Left lung (tissue), 10 donors: ENCODE data around the gene MACC1. TPM values are rescaled to one million over a fixed set of nuclear protein-coding genes. Genes with fewer than 3 reads are reported as not detected.

ENCODE experiments used
- ATAC-seq: fragments of 200-7000 bp; cut with Tn5 transposase; one replicate; pipeline ENCODE4 v1.9.1; 2020; ENCODE audit warnings: moderate library complexity
- DNase-seq, 4 donors: peaks; one replicate each; pipeline ENCODE4 v3.0.0-alpha.2; 2013 to 2020
- H3K27ac ChIP-seq, 2 donors: fragments of 200-600 bp; sonication (generic) in 1 of 2; one replicate each; pipeline versions ENCODE4 v1.5.0 to v1.8.0; 2020 to 2021
- H3K27me3 ChIP-seq, 2 donors: fragments of 200-600 bp; sonication (generic) in 1 of 2; one replicate each; pipeline versions ENCODE4 v1.5.0 to v1.8.0; 2020 to 2021
- H3K36me3 ChIP-seq, 2 donors: fragments of 200-600 bp; sonication (generic) in 1 of 2; one replicate each; pipeline versions ENCODE4 v1.5.0 to v1.8.0; 2020 to 2021
- H3K4me1 ChIP-seq, 2 donors: fragments of 200-600 bp; one replicate each; pipeline ENCODE4 v1.8.0; 2021
- H3K4me3 ChIP-seq, 2 donors: fragments of 200-600 bp; sonication (generic) in 1 of 2; one replicate each; pipeline versions ENCODE4 v1.5.0 to v1.8.0; 2020 to 2021; ENCODE audit warnings: mild to moderate bottlenecking in 1 of 2
- H3K9me3 ChIP-seq, 2 donors: fragments of 200-600 bp; sonication (generic) in 1 of 2; one replicate each; pipeline versions ENCODE4 v1.5.0 to v1.8.0; 2020 to 2021
- intact Hi-C, 2 donors: fragments of 100-400 bp; cut with DNase I; formaldehyde crosslinking; loops; one replicate each; pipeline versions ENCODE4 v1.11.2 to v1.14.2; 2022
- polyA plus RNA-seq, 6 donors: library from polyadenylated mRNA; unstranded; fragments of 120-200 nt; gene quantifications; one replicate each; pipeline ENCODE4 v1.2.1, GENCODE V29; 2013; ENCODE audit not compliant: insufficient read length in 6 of 6
- total RNA-seq, 2 donors: library from RNA; stranded (reverse); fragmentation: NEBNext Ultra II Directional; extraction: Animal tissue kit (Norgen Biotek cat#: 25700); gene quantifications; one replicate each; pipeline ENCODE4 v1.2.1, GENCODE V29; 2021
- TF ChIP-seq, protein P1 (sequence below), 2 donors: fragments of 200-600 bp; sonication (generic) in 1 of 2; IDR thresholded peaks; one replicate each; pipeline versions ENCODE4 v1.5.0 to v1.8.0; 2021; ENCODE audit warnings: antibody characterized with exemption in 2 of 2
- donor health status: DM: no; HTN: yes; CAD: no.
- donor health status: DM: no; HTN: no; CAD: no.

MACC1 gene
- total and polyA plus RNA-seq, 8 donors: 8.5 to 36.2 (median 12.2) TPM

DNA sequence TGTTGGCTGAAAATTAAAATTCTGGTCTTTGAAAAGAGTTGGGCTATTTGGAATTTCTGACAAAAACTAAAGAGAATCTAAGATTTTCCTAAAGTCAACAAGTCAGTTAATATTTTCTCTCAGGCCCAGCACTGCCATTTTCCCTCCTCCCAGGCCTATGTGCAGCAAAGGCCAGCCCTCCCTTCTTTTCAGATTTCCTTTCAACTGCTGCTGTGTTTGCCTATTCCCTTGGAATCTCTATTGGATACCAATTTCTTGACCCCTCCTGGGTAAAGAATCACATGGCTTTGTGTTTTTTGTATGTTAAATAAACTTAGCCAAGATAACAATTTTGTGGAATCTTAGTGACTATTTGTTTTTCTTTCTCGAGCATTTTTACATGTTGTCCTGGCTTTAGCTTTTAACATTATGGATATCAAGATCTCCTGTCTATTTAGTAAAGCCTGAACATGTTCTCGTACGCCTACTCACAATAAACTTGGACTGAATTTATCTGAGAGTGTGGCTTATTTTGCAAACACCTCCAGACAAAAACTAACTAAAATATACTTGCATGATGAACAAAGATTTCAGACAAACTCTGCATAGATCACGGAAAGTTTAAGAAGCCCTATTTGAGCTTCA, 19.9 kb downstream of the MACC1 start:
- DNase-seq (peak in 2 of 4 donors; percentile 63 to 70), ATAC-seq (no peak)
- TF ChIP-seq, protein P1, sequence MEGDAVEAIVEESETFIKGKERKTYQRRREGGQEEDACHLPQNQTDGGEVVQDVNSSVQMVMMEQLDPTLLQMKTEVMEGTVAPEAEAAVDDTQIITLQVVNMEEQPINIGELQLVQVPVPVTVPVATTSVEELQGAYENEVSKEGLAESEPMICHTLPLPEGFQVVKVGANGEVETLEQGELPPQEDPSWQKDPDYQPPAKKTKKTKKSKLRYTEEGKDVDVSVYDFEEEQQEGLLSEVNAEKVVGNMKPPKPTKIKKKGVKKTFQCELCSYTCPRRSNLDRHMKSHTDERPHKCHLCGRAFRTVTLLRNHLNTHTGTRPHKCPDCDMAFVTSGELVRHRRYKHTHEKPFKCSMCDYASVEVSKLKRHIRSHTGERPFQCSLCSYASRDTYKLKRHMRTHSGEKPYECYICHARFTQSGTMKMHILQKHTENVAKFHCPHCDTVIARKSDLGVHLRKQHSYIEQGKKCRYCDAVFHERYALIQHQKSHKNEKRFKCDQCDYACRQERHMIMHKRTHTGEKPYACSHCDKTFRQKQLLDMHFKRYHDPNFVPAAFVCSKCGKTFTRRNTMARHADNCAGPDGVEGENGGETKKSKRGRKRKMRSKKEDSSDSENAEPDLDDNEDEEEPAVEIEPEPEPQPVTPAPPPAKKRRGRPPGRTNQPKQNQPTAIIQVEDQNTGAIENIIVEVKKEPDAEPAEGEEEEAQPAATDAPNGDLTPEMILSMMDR (IDR thresholded peaks at IDR 0.05): no peak
- no peaks in the 10 kb centered on the region for H3K36me3 ChIP-seq
- peaks cover 0 to 37% of the 10 kb centered on the region in 2 donors for H3K4me1 ChIP-seq
- H3K27ac ChIP-seq: no peak overlapping the region
- H3K9me3 ChIP-seq: no peaks in the 10 kb centered on the region
- H3K4me3 ChIP-seq: no peak overlapping the region
- H3K27me3 ChIP-seq: no peaks in the 10 kb centered on the region
- intact Hi-C loops: no loop called here

DNA sequence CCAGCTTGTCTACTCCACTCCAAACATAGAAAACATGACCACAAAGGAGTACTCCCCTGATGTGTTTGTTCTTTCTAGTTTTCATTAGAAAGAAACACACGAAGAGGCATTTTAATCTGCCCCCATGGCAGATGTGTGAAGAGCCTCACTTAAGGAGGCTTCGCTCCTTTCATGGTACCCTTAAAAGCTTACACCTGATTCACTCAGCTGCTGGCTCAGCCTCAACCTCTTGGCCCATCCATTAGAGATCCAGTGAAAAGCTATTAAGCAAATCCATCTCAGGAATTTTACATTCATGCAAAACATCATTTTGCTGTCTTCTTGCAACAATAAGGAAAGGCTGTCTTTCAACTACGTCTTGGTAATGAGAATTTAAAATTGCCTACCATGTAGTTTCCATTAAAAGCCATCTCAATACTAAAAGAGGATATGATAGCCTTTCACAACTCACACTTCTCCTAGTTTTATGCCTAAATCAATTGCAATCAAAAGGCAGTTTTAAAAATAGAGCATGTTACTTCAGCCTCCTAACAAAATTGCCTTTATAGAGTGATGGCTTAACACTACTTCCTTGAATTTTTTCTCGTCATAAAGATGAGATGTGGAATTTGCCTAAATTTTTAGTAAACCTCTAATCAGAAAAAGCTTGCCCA, 22.7 kb downstream of the MACC1 start:
- ATAC-seq (no peak), DNase-seq (no peak)
- Histone ChIP-seq H3K4me1 (peaks cover 0 to 14% of the 10 kb centered on the region in 2 donors), H3K36me3 (no peaks in the 10 kb centered on the region), H3K4me3 (no peak overlapping the region), H3K9me3 (peaks cover 0 to 3% of the 10 kb centered on the region in 2 donors), H3K27me3 (no peaks in the 10 kb centered on the region), H3K27ac (no peak overlapping the region)
- intact Hi-C loops: no loop called here
- TF ChIP-seq, protein P1 (IDR thresholded peaks at IDR 0.05): no peak

DNA sequence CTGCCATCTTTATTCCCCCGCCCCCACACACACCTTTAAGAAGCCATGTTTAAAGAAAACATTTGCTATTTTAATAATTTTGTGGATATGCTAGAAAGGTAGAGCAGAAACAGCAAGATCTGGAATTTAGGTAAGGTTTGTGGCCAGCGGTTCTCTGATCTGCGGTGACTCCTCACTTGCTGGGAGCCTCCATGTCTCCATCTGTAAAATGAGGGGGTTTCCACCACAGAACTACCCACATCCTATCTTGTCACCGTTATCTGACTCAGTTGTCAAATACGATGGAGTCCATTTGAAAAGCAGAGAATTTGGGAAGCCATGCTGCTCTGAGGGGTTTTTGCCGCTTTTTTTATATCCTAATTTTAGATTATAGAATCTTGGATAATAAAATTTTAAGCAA, 23.3 kb downstream of the MACC1 start:
- TF ChIP-seq, protein P1 (IDR thresholded peaks at IDR 0.05): no peak
- Histone ChIP-seq H3K4me1 (peaks cover 0 to 8% of the 10 kb centered on the region in 2 donors), H3K36me3 (no peaks in the 10 kb centered on the region), H3K9me3 (peaks cover 0 to 3% of the 10 kb centered on the region in 2 donors), H3K27ac (no peak overlapping the region), H3K27me3 (no peaks in the 10 kb centered on the region), H3K4me3 (no peak overlapping the region)
- DNase-seq (no peak), ATAC-seq (no peak)
- intact Hi-C loops: no loop called here

DNA sequence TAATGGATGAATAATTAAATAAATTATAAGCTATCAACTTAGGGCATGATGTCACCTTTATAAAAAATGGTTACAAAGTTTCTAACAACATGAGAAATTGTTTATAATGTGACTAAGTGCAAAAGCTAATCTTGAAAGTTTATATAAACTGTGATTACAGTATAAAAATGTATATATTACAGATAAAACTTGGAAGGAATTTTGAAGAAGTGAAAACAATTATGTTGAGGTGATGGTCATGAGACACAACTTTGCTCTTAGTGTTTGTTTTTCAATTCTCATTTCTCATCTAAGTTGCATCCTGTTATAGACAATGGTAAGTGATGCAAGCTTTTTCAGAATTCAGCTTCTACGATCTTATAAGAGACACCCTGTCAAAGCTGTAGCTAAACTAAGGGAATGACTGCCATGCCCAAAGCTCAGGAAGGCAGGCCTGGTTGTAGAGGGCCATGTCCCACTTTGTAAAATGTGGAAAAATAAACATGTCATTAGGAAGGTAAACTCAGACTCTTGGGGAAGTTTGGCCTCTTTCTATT, 23.9 kb downstream of the MACC1 start:
- no peak for ATAC-seq

More for the DNA sequence above, 23.9 kb downstream of the MACC1 start:
- Histone ChIP-seq H3K4me3 (no peak overlapping the region), H3K27ac (no peak overlapping the region), H3K36me3 (no peaks in the 10 kb centered on the region), H3K4me1 (peaks cover 0 to 2% of the 10 kb centered on the region in 2 donors), H3K9me3 (peaks cover 0 to 3% of the 10 kb centered on the region in 2 donors), H3K27me3 (no peaks in the 10 kb centered on the region)
- TF ChIP-seq, protein P1 (IDR thresholded peaks at IDR 0.05): no peak
- no peak for DNase-seq
- intact Hi-C loops: no loop called here
